A204.1 (cell line): ENCODE measurements around the gene SDR42E2.
"Not testable (repeated sequence)": the region's sequence is repeated elsewhere in the genome, so short reads cannot be mapped to it uniquely, and the experiment has no call there.

Source experiments
- FAIRE-seq: peaks from 2 replicates; lab custom pipeline; 2012; peaks lifted over from hg19 to GRCh38; lab: Jason Lieb, UNC

The SDR42E2 gene

DNA sequence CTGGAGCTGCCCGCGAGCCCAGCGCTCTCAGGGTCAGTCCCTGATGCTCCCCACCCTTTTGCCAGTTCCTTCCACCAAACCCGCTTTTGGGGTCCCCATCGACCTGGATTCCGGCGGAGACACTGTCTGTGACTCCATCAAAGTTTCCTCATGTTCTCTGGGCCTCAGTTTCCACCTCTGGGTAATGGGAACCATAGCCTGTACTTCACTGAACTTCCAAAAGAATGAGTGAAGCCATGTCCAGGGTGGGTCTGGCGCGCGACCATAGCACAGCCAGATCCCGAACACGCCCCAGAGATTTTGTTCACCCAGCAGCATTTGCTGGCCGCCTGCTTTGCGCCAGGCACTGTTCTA, 327 bp downstream of the SDR42E2 start:
- FAIRE-seq, result no peak

DNA sequence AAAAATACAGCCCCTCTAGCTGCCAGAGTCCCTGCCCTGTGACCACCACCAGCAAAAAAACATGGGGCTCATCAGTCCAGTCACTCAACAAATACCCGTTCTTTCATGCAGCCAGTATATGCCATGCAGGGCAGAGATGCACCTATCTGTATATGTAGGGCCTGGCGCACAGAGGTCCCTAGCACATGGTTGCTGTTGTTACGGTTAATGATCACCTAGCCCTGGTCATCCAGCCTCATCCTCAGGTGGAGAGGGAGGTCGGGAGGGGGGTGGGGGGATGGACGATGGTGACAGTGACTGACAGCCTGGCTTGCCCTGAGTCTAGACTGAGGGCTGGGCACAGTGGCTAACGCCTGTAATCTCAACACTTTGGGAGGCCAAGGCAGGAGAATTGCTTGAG, 1.5 kb downstream of the SDR42E2 start:
- no peak for FAIRE-seq

DNA sequence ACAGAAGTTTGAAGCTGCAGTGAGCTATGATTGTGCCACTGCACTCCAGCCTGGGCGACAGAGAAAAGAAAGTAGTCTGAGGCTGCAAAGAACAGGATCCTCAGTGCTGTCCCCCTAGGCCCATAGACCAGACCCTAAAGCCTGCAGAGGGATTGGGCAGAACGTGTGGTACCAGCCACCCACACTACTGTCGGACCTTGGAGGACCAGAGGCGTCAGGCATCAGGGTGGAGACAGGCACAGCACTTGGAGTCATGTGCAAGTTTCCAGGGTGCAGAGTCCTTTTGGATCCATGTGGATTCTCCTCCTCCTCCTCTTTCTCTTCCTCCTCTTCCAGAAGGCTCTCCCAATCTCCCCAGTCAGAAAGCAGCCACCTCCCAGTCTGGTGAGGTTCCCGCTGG, 2.2 kb downstream of the SDR42E2 start:
- no peak for FAIRE-seq

DNA sequence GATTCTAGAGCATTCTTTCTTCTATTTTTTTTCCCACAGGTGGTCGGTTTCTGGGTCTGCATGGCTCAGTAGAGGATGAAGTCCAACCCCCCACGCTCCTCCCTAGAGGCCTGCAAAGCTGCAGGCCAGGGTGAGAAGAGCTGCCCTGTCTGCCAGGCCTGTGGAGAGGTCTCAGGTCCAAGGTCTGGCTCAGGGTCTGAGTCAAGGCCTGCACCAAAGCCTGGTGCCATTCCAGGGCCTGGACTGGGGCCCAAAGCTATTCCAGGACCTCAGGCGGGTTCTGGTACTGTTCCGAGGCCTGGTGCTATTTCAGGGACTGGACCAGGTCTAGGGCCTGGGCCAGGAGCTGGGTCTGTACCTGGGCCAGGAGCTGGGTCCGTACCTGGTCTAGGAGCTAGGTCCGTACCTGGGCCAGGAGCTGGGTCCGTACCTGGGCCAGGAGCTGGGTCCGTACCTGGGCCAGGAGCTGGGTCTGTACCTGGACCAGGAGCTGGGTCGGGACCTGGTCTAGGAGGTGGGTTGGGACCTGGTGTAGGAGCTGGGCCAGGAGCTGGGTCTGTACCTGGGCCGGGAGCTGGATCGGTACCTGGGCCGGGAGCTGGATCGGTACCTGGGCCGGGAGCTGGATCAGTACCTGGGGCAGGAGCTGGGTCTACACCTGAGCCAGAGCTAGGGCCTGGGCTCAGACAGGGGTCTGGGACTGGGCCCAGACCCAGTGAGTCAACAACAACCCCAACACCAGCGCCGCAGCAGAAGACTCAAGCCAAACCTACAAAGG, 3.4 kb downstream of the SDR42E2 start:
- FAIRE-seq, result no peak

DNA sequence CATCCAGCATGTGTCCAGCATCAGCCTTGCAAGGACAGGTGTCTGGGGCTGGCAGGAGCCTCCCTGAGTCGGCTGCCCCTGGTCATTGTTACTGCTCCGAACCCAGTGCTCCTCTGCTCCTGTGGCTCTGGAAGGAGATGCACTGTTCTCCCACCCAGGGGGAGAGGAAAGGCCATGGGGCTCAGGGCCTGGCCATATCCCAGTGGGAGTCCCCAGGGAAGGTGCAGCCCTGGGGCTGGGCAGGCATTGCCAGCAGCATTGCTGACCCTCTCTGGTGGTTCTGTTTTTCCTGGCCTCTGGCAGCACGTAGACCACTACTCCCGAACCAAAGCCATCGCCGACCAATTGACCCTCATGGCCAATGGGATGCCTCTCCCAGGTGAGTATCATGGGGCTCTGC, 9.6 kb downstream of the SDR42E2 start:
- FAIRE-seq, result no peak

DNA sequence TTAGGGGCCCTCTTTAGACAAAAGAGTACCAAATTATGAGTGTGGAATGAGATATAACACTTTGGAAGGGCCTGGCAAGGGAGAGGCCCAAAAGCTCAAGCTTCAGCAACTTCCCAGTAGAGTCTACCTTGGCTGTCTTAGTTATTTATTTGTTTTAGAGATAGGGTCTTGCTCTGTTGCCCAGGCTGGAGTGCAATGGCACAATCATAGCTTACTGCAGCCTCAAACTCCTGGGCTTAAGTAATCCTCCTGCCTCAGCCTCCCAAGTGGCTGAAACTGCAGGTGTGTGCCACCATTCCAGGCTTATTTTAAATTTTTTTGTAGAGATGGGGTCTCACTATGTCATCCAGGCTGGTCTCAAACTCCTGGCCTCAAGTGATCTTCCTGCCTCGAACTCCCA, 10.3 kb downstream of the SDR42E2 start:
- not testable (repeated sequence) for FAIRE-seq

DNA sequence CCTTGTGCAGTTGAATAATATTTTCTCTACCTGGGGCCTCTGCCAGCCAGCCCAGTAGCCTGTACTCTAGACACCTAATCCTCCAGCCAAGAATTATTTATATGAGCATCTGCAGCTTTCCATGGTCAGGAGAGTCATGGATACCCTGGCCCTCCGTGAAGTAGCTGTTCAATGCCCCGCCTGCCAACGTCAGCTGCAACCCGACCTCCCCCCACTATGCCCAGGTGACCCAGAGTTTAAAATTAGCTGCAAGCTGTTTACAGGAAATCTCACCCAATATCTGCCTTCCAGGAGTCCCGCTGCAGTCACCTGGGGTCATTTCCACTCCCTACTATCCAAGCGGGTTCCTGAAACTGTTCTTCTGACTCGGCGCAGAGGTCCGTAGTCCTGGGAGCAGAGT, 12.3 kb downstream of the SDR42E2 start:
- FAIRE-seq, result no peak

DNA sequence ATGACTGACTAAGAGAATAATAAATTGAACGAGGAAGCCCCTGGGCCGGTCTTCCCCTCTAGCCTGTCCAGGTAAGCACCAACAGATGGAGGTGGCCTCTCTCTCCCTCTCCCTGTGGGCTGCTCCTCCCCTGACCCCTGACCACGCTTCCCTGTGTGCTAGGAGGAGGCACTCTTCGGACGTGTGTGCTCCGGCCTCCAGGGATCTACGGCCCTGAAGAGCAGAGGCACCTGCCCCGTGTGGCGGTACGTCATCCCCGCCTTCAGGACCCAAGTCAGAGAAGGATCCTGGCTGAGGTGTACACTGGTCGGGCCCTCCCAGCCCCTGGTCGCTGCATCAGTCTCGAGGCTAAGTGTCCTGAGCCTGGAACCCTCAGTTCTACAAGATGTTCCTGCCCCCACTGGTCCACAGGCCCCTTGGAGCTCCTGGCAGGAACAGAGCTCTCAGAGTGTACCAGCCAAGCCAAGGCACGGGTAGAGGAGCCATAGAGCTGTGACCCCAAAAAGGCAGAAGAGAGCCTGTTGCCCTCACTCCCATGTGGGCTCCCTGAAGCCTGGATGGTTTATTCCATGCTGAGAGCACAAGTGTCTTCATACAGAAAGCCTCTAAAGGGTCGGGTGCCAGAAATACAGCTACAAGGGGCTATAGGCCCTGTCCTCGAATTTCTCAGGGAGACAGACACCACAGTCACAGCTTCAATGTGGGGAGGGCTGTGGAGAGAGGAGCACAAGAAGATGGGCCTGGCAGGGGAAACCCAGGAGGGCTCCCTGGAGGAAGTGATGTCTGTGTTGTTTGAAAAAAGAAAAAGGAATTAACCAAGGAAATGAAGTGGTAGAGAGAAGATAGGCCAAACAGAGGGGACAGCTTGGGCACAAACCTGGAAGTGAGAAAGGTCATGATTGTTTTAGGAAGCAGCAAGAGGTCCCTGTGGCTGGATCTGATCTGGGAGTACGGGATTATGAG, 15.9 kb downstream of the SDR42E2 start:
- FAIRE-seq, result no peak

DNA sequence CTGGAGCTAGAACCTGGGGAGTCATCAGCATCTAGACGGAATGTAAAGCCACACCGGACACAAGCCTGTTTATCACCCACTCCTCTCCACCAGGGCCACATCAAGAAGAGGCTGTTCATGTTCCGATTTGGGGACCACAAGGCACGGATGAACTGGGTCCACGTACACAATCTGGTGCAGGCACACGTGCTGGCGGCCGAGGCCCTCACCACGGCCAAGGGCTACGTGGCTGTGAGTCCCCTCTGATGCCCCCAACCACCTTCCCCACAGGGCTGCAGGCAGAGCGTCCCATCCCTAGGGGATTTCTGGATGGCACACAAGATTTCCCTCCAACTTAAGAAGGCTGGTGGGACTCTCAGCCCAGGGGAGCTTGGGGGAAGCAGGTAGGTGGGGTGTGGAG, 19.1 kb downstream of the SDR42E2 start:
- no peak for FAIRE-seq

DNA sequence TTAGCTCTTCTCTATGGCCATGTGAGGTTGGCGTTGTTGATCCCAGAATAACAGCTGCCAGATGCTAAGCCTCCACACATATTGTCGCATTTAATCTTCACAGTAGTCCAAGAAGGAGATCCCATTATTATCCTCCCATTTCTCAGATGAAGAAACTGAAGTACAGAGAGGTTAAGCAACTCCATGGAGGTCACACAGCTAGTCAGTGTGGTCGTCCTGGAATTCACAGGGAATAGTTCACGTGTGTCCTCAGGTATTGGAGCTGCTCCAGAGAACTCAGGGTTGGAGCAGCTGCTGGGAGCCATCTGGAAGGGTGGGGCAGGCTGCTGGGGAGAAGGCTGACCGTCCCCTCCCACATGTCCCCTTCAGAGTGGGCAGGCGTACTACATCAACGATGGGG, 19.5 kb downstream of the SDR42E2 start:
- no peak for FAIRE-seq

DNA sequence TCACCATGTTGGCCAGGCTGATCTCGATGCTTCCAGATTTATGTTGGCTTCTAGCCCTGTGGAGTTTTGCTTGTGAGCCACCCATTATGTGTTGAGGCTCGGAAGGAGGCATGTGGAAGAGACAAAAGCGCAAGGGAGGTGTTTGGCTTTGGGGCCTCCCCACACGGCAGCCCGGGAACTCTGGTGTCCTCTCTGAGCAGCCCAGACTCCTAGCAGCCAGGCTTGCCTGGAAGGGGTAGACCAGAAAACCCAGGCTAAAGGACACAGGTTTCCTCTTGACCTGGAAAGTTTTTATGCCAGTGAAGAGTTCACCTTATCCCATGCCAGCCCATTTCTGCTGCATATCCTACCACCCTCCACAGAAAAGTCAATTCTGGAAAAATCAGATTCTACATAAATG, 21.0 kb downstream of the SDR42E2 start:
- no peak for FAIRE-seq

DNA sequence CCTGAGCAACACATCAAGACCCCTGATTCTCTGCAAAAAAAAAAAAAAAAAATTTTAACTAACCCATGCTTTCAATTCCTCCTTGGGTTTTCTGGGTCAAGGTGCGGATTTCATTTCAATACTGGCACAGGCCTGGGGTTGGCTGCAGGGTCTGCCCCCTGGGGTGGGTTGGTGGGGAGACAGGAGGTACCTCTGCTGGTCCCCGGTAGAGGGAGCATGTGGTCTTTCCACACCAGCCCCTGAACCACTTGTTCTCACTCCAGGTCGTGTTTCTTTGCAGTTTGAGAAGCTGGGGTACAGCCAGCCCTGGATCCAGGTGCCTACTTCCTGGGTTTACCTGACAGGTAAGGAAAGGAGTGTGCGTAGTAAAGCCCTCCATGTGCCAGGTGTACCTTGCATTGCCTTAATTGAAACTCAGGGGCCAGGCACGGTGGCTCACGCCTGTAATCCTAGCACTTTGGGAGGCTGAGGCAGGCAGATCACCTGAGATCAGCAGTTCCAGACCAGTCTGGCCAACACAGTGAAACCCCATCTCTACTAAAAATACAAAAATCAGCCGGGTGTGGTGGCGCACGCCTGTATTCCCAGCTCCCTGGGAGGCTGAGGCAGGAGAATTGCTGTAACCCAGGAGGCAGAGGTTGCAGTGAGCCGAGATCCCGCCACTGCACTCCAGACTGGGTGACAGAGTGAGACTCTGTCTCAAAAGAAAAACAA, 21.8 kb downstream of the SDR42E2 start:
- FAIRE-seq, result no peak

DNA sequence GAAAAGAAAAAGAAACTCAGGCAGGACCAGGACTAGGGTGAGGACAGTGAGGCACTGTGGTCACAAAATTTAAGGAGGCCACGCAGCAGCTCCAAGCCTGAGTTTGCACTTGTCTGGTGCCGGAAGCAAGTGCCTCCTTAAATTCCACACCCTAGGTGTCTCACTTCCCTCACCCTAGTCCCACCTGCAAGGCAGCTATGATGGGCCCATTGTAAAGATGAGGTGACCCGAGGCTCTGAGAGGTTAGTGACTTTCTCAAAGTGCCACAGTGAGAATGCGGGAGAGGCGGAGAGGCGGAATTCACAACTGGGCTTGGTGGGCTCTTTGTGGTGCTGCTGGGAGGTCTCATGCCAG, 22.3 kb downstream of the SDR42E2 start:
- no peak for FAIRE-seq

DNA sequence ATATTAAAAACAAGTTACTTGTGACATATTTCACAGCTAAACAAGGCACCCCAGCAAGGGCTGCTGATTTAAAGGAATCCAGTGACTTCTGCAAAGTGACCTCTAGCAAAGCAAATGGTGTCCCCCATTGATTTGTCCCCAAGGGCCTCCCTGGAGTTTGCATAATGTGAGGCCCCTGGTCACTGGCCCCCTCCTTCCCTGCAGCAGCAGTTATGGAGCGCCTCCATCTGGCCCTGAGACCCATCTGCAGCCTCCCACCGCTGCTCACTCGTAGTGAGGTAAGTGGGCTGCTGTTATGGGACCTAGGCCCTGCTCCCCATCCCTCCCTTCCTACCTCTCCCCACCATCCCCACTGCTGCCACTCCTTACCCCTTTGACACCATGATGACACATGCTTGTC, 24.2 kb downstream of the SDR42E2 start:
- FAIRE-seq, result no peak

DNA sequence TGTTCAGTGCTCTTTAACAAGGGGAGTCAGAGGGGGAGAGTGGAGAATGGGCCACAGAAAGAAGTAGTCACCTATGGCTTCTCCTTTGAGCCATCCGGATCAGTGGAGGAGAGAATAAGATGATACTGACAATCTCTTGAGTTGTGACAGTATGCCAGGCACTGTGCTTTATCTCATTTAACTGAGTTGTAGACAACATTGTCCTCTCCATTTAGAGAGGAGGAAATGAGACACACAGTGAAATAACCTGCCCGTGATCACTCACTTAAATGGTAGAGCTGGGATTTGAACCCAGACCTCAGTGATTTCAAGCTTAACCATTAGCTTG, 25.9 kb downstream of the SDR42E2 start:
- no peak for FAIRE-seq

DNA sequence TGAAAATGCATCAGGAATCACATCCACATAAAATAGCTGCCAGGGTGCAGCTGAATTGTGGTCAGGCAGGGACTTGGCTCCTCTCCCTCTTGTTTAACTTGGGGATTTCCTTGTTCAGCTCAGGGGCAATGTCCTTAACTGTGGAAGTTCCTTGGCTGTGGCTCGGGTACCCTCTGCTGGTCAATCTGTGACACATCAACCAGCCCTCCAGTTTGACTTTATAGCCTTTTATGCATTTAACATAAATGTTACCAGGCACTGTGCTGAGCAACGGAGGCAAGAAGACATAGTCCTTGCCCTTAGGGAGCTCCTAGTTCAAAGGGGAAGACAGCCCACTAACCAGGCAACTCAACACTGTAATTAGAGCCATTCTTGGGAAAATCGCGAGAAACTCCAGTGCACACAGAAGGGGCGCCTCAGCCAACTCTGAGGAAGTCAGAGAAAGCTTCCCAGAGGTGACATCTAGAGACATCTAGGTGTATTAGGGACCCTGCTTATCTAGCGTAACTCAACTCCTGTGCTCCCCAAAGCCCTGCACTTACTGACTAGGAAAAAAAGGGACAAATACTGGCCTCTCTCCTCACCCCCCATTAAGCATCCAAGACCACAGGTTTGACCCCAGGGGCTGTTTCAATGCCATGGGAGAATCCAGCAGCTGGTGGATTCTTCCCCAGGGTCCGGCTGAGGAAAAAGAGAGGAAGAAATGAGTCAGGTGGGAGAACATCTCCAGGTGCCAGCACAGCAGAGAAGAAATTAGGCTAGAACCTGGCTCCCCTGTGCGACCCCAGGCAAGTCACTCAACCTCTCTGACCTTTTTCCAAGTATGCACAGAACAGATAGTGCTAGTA, 26.5 kb downstream of the SDR42E2 start:
- no peak for FAIRE-seq

DNA sequence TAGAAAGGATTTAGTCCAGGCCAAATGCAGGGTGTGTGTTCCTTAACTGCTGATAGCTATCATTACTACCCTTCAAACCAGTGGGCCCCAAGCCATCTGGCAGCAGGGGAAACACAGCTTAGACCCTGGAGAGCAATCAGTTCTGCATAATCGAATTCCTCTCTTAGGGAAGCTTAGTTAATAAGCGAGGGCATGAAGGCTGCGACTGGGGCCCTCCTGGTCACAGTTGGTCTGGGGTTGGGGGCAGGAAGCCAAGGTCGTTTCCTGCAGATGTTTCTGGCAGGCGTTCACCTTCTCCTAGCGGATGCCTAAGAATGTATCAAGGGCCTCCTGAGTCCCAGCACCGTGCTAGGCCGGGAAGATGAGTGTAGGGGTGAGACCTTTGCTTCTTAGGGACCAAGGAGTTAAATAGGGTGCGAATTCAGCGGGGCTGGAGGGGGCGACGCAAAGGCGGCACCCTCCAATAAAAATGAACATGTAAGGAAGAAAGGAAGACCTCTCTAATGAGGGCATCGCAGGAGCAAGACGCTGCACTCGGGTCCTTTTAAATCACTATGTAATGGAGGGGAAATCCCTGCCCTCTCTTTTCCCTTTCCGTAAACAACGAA, 27.3 kb downstream of the SDR42E2 start:
- FAIRE-seq, result no peak

DNA sequence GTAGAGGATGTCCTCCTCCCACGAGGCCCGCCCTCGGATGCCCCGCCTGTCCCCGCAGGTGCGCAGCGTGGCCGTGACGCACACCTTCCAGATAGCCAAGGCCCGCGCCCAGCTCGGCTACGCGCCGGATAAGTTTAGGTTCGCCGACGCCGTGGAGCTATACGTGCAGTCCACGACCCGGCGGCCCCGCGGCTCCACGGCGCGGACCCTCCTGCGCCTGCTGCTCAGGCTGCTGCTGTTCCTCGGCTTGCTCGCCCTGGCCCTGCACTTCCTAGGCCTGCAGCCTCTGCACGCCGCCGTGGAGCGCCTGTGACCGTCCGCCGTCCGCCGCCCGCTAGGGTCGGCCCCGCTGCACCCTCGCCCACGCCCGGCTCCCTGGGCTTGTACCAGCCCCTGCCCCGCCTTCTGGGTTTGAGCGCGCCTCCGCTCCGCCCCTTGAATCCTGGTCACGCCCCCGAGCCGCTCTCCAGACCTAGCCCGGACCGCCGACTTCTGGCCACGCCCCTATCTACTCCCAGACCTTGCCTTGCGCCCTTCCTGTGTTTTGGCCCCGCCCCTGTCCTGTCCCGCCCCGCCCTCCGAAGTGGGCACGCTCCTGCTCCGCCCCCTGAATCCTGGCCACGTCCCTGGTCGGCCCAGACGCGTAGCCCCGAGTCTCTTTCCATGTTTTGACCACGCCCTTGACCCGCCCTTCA, 27.9 kb downstream of the SDR42E2 start:
- FAIRE-seq, result no peak

DNA sequence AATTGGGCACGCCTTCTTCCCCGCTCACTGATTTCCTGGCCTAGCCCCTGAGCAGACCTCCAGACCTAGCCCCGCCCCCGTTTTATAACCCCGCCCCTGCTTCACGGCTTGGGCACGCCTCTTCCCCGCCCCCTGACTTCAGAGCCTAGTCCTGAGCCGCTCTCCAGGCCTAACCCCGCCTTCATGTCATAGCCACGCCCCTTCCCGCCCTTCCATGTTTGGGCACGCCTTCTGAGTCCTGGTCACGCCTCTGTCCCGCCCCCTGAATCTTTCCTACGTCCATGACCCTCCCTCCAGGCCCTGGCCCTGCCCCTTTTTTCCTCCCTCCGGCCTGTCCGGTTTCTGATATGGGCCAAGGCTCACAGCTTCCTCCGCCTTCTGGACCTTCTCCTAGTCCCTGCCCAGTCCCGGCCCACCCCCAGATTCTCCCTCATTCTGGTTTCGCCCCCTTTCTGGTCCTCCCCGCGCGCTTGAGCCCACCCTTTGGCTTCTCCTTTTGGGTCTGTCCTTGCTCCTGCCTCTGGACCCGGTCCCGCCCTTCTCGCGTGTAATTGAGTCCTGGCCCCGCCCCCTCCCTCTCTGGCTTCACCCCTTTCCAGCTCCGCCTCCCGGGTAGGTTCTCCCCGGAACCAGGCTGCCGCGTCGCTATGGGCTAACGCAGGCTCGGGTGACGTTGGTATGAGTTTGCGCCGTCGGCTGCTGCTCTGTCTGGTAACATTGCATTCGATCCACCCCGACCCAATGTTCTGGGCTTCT, 28.6 kb downstream of the SDR42E2 start:
- FAIRE-seq, result peak; percentile 93

DNA sequence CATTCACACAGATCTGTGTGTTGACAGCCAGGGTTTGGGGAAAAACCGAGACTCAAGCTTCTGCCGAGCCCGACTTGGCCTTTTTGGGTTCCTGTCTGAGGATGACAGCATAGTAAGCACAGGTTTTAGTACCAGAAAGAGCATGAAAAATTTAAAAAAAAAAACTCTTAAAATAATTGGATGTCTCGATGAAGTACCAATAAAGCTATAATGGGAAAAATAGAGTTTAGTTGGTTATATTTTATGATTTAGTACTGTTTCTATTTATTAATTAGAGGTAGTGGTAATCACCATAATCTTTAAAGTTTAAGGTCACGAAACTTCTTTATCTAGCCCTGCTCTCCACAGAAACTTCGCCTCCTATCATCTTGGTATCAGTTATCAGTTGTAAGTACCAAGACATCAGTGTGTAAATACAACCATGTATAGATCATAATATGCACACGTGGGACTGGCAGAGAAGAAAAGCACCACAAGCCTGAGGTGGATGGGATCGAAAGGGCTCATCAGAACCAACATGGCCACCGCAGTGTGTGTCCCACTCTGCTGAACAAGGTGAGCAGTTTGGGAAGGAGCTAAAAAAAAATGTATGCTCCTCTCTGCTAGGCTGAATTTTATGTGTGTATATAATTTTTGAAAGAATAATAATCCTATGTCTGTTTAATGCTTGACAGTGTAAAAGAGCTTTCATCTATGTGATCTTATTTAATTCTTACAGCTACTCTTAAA, 29.4 kb downstream of the SDR42E2 start:
- FAIRE-seq, result no peak
